Retina (tissue), 1 donor: ENCODE results near the gene NT5DC3.

Experiments
- DNase-seq: peaks from one replicate; pipeline ENCODE4 v3.0.0-alpha.2; 2016

The NT5DC3 gene

DNA sequence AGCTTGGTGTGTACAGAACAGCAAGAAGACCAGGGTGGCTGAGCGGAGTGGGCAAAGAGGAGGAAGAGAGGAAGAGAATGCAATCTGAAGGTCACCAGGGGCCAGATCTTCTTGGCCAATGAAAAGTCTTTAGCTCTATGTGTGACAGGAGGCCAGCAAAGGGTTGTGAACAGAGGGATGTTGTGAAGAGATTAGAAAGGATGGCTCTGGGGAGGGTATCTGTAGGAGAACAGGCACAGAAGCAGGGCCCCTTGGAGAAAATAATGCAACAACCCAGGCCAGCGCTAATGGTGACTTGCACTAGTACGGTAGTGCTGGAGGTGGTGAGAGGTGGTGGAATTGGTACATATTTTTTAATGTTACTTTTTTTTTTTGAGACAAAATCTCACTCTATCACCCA is 97.2 kb downstream of the NT5DC3 start:
- no peak for DNase-seq

DNA sequence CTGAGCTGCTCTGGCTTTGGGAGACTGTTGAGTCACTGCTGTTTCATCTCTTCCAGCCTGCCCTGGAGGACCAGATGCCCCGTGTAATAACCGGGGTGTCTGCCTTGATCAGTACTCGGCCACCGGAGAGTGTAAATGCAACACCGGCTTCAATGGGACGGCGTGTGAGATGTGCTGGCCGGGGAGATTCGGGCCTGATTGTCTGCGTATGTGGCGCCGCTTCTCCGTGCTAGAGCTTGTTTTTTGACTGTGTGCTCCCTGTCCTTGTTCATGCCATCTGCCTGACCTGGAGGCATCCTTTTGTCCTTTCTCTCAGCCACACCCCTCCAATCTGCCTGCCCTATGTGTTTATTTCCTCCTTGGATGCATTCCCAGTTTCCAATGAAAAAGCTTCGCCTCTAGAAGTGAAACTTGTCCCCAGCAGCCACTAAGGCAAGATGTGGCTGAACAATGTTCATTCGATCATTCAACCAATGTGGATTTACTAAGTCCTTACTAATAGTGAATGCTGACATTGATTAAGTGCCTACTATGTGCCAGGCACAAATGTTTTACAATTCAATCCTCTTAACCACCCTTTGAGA is 98.6 kb downstream of the NT5DC3 start:
- no peak for DNase-seq

DNA sequence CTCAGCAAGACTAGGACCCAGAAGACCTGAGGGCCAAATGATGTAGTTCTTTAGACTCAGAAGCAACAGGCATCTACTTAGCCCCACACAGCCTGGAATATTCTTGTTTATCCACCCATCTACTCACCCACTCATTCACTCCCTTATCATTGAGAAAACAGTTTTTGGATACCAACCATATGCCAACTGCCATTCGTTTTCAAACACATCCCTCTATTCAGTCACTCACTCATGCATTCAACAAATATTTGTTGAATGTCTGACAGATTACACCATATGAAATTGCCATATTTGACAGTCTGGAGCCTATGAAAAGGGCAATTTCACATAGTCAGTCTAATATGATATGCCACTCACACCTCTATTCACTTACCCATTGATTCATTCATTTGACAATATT is 103.2 kb downstream of the NT5DC3 start:
- DNase-seq, result no peak

DNA sequence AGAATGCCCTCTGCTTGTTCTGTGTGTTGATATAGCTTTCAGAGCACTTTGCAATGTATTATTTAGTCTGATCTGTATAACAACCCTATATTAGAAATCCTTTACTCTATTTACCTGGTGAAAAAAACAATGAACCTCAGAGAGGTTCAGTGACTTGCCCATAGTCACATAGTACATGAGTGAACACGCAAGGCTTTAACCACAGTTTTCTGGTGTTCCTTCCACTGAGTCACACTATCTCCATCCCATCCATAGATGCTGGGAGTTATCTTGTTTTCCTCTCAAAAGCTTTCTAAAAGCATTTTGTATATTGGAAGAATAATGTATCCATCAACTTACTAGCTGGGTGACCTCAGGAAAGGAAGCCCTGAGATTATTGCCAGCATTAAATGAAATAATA is 104.5 kb downstream of the NT5DC3 start:
- no peak for DNase-seq

DNA sequence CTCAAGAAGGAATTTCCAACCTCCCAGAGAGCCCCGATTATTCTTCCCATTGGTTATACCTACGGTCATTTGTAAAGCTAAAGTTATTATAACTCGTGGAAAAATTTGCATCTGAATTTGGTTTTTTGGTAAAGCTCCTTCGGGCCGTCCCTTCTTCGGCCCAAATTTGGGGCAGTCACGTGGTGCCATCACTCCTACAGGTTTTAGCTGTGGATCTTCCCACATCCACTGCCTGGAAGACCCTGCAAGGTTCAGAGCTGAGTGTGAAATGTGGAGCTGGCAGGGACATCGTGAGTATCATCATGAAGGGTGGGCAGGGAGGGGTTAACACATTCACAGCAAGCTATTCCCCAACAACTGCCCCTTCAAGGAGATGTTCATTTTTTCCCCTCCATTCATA is 105.7 kb downstream of the NT5DC3 start:
- no peak for DNase-seq

DNA sequence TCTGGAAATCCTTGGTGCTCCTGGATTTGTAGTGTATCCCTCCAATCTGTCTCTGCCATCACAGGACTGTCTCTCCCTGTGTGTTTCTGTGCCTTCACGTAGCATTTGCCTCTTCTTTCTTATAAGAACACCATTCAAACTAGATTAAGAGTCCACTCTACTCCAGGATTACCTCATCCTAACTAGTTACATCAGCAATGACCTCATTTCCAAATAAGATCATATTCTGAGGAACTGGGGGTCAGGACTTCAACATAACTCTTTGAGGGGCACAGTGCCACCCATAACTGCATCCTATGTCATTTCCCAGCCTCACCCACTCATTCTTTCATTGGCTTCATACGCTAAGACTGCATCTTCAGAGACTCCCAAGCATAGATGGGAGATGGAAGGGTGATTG is 106.2 kb downstream of the NT5DC3 start:
- DNase-seq, result no peak

DNA sequence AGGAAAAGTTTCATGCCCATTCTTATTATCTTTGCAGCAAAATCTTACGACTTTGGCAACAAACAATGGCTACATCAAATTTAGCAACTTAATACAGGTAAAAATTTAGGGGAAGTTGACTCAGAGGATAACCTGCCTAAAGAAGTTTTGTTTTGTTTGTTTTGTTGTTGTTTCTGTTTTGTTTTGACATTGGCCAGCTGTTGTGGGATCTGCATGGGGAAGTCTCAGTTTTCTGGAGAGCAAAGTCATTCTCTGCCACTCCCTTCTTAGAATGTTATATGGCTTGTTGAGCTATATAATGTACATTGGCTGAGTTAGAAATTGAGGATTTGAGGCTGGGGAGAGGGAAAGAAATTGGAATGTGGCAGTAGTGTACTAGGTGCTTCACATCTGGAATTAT is 109.5 kb downstream of the NT5DC3 start:
- DNase-seq, result no peak

DNA sequence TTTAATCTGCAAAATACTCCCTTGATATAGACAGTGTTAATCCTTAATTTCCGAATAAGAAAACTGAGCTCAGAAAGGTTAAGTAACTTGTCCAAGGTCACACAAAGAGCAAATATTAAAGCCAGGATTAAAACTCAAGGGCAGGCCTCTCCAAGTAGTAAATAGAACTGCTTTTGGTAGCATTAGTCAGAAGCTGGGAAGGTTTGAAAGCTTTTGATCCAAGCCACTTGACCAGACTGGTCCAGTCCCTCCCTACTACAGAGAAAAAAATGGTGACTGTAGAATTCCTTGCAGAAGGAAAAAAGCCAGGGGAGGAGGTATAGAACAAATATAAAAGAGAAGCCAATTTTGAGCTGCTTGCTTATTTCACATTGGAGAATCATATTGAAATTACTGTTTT is 111.5 kb downstream of the NT5DC3 start:
- no peak for DNase-seq

DNA sequence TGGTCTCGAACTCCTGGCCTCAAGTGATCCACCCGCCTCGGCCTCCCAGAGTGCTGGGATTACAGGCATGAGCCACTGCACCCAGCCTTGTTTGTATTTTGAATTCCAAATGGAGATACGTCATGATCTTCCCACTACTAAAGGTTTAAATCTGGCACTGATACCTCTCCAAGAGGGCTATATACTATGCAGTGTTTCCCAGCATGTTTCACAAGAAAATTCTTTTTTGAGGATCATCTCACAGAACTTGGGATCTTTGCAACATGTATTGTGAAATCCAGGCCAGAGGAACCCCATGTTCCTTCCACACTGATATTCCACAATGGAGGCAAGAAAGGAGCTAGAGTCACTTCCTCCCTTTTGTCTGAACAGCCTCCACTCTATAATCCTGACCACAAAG is 112.7 kb downstream of the NT5DC3 start:
- no peak for DNase-seq

DNA sequence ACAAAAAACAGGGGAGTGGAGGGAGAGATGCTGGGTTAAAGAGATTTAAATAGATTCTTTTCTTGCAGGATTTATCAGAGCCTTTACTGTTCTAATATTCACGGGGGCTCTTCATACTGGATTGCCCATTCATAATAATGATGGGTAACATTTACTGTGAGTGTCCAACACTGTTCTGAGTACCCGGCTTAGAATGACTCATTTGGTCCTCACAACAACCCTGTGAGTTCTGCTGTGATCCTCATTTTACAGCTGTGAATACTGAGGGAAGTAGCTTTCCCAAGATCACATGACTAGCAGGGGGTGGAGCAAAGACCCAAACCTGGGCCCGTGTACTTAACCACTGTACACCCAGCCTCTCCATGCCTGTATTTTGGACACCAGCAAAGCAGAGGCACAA is 113.4 kb downstream of the NT5DC3 start:
- no peak for DNase-seq

DNA sequence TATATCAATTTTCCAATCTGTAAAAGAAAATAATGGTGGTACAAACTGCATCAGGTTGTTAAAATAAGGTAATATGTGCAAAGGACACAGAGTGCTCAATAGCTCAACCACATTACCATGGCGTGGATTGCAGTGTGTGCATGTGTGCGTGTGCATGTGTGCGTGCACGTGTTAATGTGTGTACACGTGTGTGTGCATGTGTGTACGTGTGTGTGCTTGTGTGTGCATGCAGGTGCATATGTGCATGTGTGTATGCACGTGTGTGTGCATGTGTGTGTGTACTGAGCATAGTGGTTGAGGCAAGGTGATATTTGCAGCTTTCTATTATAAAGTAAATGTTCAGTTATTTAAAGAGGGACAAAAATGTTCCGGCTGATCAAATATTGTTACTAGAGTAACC is 115.6 kb downstream of the NT5DC3 start:
- DNase-seq, result no peak
